Uterus (tissue), 2 donors: Measurements from ENCODE around the gene NUFIP1.

Experiments
- CTCF ChIP-seq, 4 experiments: fragments of 200-600 bp in 2 of 4; fragments of 450-650 bp in 2 of 4; sonication (generic) in 2 of 4; IDR thresholded peaks; one replicate each; pipeline ENCODE4 v1.5.1; 2016 to 2019; ENCODE audit warnings: antibody characterized with exemption in 4 of 4, mild to moderate bottlenecking in 2 of 4, moderate library complexity in 1 of 4
- POLR2A ChIP-seq, 2 donors: fragments of 450-650 bp; IDR thresholded peaks; one replicate each; pipeline ENCODE4 v1.6.1; 2016; ENCODE audit warnings: antibody characterized with exemption in 2 of 2, mild to moderate bottlenecking in 1 of 2, moderate library complexity in 1 of 2

DNA sequence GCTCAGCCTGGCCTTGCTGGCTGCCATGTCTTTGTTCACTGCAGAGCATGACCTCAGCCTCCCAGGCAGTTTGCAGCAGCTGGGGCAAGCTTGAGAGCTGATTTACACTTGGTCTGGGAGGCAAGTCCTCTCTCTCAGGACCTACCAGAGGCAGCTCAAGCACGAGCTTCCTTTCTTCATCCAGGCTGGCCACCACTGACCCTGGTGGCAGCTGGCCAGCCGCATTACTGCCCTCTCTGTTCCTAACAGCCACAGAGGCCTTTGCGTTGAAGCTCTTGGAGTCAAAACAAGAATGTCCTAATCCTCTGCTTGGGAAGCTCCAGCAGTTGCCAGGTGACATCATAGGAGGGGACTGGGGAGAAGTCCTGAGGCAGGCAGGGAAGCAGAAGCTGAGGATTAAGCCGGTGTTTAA, 85.7 kb downstream of the NUFIP1 start:
- TF ChIP-seq CTCF (IDR thresholded peaks at IDR 0.05), result no peak
- TF ChIP-seq POLR2A (IDR thresholded peaks at IDR 0.05), result no peak
